ENCODE data around the gene MAPK11.

The MAPK11 gene

DNA sequence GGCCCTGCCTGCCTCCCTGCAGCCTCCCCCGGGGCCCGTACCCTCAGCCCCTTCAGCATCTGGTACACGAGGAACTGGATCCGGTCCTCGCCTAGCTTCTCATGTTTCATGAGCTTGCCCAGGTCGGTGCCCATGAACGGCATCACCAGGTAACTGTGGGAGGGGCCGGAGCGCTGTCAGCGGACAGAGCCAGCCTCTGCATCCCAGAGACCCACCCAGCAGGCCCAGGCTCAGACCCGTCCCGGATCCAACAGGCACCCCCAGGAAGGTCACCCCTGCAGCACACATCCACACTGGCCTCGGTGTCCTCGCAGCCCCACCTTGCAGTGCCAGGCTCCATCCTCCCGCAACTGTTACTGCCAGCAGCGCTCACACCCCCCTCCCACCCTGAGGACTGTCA is 13.1 kb downstream of the MAPK11 start:
- in situ Hi-C loops (cut with HindIII; ENCODE audit: low pct_ligation_motif_present, low sequenced_read_pairs): no loop called here
- no peak for DNase-seq
- Histone ChIP-seq H3K4me3 (ENCODE audit: low read depth, low read length) (no peak overlapping the region), H3K27me3 (replicated peaks) (no peaks in the 10 kb centered on the region), H3K36me3 (replicated peaks) (peaks cover 9% of the 10 kb centered on the region), H3K27ac (no peak overlapping the region)
- TF ChIP-seq, protein P1, sequence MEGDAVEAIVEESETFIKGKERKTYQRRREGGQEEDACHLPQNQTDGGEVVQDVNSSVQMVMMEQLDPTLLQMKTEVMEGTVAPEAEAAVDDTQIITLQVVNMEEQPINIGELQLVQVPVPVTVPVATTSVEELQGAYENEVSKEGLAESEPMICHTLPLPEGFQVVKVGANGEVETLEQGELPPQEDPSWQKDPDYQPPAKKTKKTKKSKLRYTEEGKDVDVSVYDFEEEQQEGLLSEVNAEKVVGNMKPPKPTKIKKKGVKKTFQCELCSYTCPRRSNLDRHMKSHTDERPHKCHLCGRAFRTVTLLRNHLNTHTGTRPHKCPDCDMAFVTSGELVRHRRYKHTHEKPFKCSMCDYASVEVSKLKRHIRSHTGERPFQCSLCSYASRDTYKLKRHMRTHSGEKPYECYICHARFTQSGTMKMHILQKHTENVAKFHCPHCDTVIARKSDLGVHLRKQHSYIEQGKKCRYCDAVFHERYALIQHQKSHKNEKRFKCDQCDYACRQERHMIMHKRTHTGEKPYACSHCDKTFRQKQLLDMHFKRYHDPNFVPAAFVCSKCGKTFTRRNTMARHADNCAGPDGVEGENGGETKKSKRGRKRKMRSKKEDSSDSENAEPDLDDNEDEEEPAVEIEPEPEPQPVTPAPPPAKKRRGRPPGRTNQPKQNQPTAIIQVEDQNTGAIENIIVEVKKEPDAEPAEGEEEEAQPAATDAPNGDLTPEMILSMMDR (IDR thresholded peaks at IDR 0.05; ENCODE audit: low read depth, low read length, missing control alignments): no peak

DNA sequence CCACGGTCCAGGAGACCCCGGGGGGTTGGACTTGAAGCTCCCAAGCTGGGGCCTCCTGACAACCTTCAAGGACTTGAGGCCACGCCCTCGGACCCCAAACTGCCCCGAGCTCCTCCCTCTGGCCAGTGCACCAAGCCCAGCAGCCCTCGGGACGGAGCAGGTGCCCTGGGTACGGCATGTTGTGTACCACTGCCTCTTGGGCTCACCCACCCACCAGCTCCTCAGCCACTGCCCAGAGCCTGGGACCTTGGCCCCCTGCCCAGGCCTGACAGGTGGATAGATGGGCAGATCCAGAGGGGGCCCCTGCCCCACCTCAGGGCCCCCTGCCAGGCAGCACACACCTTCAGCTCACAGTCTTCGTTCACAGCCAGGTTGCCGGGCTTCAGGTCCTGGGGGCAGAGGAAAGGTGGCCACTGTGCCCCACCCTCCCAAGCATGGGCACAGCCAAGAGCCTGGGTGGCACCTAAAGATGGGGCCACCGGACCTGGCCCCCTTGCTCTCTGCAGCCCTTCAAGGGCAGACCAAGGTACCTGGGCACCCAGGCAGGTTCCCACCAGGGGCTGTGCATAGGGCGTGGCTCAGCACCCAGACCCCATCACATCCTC is 13.8 kb downstream of the MAPK11 start:
- no peaks in the 10 kb centered on the region for H3K27me3 ChIP-seq (replicated peaks)
- DNase-seq: no peak
- peaks cover 9% of the 10 kb centered on the region for H3K36me3 ChIP-seq (replicated peaks)
- TF ChIP-seq, protein P1 (IDR thresholded peaks at IDR 0.05; ENCODE audit: low read depth, low read length, missing control alignments): no peak
- in situ Hi-C loops (cut with HindIII; ENCODE audit: low pct_ligation_motif_present, low sequenced_read_pairs): no loop called here
- no peak overlapping the region for H3K27ac ChIP-seq
- H3K4me3 ChIP-seq (ENCODE audit: low read depth, low read length): no peak overlapping the region

DNA sequence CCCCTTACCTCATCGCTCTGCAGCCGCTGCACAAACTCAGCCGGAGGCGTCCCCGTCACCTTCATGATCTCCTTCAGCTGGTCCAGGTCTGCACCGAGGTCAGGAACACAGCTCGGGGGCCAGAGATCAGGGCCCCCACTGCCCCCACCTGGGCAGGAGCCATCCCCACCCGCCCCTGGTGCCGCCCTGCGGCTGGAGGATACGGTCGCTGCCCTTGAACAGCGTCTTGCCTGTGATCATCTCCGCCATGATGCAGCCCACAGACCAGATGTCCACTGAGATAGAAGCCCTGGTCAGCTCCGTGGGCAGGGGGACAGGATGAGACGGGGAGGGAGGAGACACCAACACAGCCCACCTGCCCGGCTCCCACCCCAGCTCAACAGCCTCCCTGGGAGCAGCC is 14.6 kb downstream of the MAPK11 start:
- Histone ChIP-seq H3K4me3 (ENCODE audit: low read depth, low read length) (no peak overlapping the region), H3K27ac (no peak overlapping the region), H3K36me3 (replicated peaks) (peaks cover 9% of the 10 kb centered on the region), H3K27me3 (replicated peaks) (no peaks in the 10 kb centered on the region)
- DNase-seq: no peak
- in situ Hi-C loops (cut with HindIII; ENCODE audit: low pct_ligation_motif_present, low sequenced_read_pairs): no loop called here
- TF ChIP-seq, protein P1 (IDR thresholded peaks at IDR 0.05; ENCODE audit: low read depth, low read length, missing control alignments): no peak

DNA sequence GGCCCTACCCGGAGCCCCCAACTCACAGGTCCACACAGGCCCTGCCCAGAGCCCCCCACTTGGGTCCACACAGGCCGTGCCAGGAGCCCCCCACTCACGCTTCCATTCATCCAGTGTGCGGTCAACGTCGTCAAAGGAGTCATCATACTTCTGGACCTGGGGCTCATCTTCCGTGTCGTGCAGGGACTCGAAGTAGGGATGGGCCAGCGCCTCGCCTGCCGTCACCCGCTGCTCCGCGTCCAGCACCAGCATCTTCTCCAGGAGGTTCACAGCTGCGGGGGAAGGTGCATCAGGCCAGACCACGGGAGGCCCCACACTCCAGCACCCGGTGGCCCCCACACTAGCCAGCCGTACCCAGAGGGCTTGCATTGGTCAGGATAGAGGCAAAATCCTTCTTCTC is 15.1 kb downstream of the MAPK11 start:
- no peak for DNase-seq
- Histone ChIP-seq H3K36me3 (replicated peaks) (peaks cover 9% of the 10 kb centered on the region), H3K4me3 (ENCODE audit: low read depth, low read length) (no peak overlapping the region), H3K27ac (no peak overlapping the region), H3K27me3 (replicated peaks) (no peaks in the 10 kb centered on the region)
- TF ChIP-seq, protein P1 (IDR thresholded peaks at IDR 0.05; ENCODE audit: low read depth, low read length, missing control alignments): no peak
- in situ Hi-C loops (cut with HindIII; ENCODE audit: low pct_ligation_motif_present, low sequenced_read_pairs): no loop called here

DNA sequence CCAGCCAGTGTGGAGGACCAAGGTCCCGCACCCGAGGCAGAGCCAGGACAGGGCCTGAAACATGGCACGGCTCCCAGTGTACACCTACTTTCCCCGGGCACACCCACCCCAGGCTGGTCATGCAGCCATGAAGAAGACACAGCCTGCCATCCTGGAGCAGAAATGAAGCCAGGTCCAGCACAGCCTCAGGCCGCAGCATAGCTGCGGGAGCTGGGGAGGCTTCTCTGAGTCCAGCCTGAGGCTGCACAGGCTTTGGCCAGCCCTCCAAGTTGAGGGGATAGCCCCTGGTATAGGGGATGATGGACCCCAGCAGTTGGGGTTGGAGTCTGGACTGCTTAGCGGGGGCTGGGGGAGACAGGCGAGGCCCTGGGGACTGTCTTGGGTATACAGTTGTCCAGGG is 16.2 kb downstream of the MAPK11 start:
- DNase-seq: no peak
- TF ChIP-seq, protein P1 (IDR thresholded peaks at IDR 0.05; ENCODE audit: low read depth, low read length, missing control alignments): no peak
- H3K4me3 ChIP-seq (ENCODE audit: low read depth, low read length): no peak overlapping the region
- H3K27ac ChIP-seq: no peak overlapping the region
- no peaks in the 10 kb centered on the region for H3K27me3 ChIP-seq (replicated peaks)
- H3K36me3 ChIP-seq (replicated peaks): peaks cover 9% of the 10 kb centered on the region
- in situ Hi-C loops (cut with HindIII; ENCODE audit: low pct_ligation_motif_present, low sequenced_read_pairs): no loop called here

Measured in brain microvascular endothelial cell (primary cell).